Left forelimb (tissue), 1 donor: ENCODE results near the gene STAG1.
"Not testable (repeated sequence)": the region's sequence is repeated elsewhere in the genome, so short reads cannot be mapped to it uniquely, and the experiment has no call there.

ENCODE experiments used
- DNase-seq: peaks from one replicate; pipeline ENCODE4 v3.0.0-alpha.2; 2018; ENCODE audit warnings: low spot score

Gene STAG1

GRCh38 chr3:136703429-136703828 lies 48.7 kb downstream of the STAG1 start:
- DNase-seq: no peak

DNA sequence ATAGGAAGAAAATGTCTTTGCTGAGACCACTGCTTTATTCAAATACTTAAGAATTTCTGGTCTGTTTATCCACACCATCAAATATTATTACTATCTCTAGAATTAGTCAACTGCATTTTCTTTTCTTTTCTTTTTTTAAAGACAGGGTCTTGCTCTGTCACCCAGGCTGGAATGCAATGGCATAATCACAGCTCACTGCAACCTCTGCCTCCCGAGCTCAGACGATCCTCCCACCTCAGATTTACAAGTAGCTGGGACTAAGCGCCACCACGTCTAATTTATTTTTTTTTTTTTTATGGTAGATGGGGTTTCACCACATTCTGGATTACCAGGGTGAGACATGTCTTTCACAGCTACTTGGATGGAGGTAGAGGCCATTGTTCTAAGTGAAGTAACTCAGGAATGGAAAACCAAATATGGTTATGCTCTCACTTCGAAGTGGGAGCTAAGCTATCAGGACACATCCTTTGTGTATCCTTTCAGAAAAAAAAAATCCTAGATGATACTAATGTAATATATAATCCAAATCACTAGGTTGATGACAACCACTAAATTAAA lies 52.8 kb downstream of the STAG1 start:
- DNase-seq: no peak

DNA sequence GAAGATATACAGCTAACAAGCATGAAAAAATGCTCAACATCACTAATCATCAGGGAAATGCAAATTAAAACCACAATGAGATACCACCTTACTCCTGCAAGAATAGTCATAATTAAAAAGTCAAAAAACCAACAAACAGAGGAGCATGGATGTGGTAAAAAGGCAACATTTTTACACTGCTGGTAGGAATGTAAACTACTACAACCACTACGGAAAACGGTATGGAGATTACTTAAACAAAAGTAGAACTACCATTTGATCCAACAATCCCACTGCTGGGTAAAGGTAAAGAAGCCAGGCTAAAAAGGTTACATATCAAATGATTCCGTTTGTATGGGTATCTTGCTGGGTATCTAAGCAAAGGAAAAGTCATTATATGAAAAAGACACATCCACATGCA lies 53.8 kb downstream of the STAG1 start:
- no peak for DNase-seq

GRCh38 chr3:136696797-136697196 lies 55.4 kb downstream of the STAG1 start:
- DNase-seq: no peak

DNA sequence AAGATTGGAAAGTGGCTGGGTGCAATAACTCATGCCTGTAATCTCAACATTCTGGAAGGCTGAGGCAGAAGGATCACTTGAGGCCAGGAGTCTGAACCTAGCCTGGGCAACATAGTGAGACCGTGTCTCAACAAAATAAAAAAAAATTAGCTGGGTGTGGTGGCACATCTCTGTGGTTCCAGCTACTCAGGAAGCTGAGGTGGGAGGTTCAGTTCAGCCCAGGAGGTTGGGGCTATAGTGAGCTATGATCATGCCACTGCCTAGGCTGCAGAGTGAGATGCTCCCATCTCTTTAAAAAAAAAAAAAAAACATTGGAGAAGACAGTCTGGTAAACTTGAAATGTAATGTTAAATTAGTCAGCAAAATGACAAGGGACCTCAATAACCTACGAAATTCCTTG lies 57.9 kb downstream of the STAG1 start:
- DNase-seq: no peak

DNA sequence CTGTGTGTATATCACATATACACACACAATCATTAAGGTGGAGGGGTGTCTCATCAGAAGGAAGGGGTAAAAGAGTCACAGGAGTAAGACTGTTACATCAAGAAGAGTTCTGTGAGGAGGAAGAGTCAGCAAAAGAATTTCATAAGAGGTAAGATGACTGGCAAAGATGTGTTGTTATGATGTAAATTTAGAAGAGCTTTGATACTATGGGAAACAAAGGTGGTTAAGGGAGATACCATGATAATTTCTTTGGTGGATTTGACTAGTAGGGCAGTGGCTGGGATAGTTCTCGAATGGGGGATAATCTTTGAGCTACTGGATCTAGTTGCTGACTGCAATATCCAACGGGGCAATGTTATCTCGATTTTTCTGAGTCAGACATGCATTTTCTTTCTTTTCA lies 61.6 kb downstream of the STAG1 start:
- no peak for DNase-seq

DNA sequence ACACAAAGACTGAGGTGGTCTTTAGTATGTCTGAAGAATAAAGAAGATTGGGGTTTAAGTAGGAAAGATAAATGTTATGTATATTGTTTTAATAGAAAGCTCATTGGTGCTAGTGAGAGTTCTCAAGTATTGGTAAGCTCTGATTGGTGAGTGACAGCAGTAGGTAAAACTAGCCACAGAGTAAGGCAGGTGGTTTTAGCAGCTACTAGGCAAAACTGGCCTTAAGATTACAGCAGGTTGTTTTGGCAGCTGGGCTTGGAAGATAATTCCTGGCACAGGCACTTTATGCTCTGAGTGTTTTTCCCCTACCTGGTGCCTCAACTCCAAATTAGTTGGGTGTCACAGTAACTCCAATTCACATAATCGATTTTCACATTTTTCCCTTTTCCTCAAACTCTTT lies 66.3 kb downstream of the STAG1 start:
- DNase-seq: no peak

DNA sequence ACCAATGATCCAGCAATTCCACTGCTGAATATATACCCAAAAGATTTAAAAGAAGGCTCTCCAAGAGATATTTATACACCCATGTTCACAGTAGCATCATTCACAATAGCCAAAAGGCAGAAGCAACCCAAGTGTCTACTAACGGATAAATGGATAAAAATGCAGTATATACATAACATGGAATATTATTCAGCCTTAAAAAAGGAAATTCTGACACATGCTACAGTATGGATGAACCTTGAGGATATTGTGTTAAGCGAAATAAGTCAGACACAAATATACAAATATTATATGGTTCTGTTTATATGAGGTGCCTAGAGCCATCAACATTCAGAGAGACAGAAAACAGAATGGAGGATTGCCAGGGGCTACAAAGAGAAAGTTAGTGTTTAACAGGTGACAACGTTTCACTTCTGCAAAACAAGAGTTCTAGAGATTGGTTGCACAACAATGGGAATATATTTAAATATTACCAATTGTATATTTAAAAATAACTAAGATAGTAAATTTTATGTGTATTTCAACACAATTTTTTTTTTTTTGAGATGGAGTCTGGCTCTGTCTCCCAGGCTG lies 69.4 kb downstream of the STAG1 start:
- DNase-seq: no peak

GRCh38 chr3:136678981-136679380 lies 73.2 kb downstream of the STAG1 start:
- DNase-seq: no peak

GRCh38 chr3:136676009-136676408 lies 76.2 kb downstream of the STAG1 start:
- no peak for DNase-seq

- no peak for DNase-seq
Measured at GRCh38 chr3:136675150-136675858, 76.9 kb downstream of the STAG1 start.

DNA sequence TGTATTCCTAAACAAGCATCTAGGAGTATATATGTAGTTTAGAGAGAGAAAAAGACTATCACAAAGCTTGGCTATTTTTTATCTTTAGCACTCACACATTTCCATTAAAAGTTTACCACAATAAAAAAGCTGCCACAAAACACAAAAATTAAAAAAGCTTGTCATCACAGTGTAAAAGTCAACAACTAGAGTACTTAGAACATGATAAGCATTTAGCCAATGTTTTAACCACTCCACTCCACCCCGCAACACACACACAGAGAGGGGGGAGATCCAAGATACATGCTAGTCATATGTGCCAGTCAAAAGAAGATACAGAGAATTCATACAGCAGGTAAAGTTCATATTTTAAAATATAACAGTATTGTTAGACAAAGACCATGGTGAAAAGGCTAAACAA lies 79.7 kb downstream of the STAG1 start:
- DNase-seq: no peak

DNA sequence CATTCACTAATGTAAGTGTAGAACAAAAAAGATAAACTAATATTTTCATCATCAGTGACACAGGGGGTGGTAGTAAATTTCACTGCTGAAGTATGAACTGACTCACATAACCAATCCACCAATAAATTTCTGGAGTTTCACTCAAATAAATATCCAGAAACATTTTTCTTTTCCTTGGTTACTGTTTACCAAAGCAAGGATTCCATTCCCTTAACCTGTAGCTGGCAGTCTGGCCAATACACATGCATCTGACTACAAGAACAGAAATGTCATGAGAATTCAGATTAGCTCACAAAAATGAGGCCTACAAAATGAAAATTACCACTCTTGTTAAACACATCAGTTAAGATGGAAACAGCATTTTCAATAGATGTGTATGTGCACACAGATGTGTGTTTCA lies 80.3 kb downstream of the STAG1 start:
- DNase-seq: no peak

DNA sequence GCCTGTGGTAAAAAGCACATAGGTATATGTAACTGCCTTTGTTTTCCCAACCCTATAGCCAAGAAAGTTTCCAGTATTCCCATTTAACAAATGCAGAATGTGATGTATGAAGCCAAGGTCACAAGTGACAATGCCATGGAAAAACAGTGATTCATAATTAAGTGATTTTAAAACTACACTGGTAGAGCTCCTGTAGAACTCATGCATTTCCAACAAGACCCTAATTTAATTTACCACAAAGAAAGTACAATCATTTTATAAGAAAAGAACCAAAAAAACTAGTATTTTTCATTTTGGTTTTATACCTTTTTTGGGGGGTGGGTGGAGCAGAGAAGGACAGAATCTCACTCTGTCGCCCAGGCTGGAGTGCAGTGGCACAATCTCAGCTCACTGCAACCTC lies 82.0 kb downstream of the STAG1 start:
- DNase-seq: no peak

GRCh38 chr3:136667081-136667480 lies 85.1 kb downstream of the STAG1 start:
- DNase-seq: no peak

- DNase-seq: not testable (repeated sequence)
Measured at GRCh38 chr3:136666301-136666700, 85.9 kb downstream of the STAG1 start.

GRCh38 chr3:136664771-136665170 lies 87.4 kb downstream of the STAG1 start:
- DNase-seq: no peak

DNA sequence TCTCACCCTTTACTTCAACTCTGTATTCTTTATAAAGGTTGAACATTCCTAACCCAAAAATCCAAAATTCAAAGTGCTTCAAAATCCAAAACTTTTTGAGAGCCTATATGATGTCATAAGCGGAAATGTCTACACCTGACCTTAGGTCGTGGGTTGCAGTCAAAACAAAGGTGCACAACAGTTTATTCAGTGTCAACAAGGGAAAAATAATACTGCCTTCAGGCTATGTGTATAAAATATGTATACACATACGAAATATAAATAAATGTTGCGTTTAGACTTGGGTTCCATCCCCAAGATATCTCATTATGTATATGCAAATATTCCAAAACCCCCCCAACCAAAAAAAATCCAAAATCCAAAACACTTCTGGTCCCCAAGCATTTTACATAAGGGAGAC lies 90.9 kb downstream of the STAG1 start:
- DNase-seq: no peak

DNA sequence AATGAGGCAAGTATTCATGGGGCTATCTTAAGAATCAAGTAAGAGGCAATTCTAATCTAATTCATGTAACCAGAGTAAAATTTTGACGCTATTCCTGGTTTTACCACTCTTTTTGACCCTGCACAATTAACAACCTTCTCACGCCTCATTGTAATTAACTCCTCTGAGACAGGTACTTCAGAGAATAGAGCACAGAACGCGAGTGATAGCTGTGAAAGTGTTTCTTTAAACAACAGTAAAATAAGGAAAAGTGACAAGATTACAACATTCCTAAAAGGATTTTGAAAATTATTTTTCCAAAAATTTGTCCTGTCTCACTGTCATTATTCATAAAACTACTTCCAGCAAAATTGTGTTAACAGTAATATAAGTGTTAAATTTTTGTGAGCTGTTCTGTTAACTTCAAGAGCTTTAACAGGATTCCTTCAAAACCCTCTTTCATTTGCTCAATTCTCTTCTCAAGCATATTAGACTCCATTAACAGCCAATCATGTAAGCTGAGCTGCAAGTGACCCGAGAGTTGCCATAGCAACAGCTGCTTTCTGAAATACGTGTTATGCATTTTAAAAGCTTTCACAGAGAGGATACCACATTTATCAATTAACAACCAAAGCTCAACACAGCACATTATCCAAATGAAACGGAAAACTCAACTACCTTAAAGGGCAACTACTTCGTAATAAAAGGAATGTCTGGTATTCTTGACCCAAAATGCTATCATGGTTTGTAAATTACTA lies 93.1 kb downstream of the STAG1 start:
- no peak for DNase-seq

DNA sequence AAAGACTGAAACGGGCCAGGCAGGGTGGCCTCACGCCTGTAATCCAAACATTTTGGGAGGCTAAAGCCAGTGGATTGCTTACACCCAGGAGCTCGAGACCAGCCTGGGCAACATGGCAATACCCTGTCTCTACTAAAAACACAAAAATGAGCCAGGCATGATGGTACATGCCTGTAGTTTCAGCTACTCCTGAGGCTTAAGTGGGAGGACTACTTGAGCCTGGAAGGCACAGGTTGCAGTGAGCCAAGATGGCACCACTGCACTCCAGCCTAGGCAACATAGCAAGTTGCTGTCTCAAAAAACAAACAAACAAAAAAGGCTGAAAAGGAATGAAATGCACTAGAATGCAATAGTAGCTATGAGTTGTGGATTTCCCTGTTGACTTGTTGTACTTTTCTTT lies 94.7 kb downstream of the STAG1 start:
- no peak for DNase-seq

DNA sequence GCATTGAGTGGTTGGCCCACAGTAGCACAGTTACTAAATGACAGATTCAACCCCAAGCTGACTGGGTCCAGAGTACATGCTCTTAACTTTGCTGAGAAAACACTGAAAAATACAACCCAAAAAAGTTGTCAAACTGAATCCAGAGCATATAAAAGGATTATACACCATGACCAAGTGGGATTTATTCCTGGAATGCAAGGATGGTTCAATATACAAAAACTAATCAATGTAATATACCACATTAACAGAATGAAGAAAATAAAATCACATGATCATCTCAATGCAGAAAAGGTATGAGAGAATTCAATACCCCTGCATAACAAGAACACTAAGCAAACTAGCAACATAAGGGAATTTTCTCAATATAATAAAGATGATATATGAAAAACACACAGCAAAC lies 98.5 kb downstream of the STAG1 start:
- no peak for DNase-seq

- no peak for DNase-seq
Measured at GRCh38 chr3:136651581-136651980, 100.6 kb downstream of the STAG1 start.

- no peak for DNase-seq
Measured at GRCh38 chr3:136650461-136650860, 101.7 kb downstream of the STAG1 start.
